ENCODE measurements around the gene TRIM7.
A peak's percentile ranks its signal among the peaks of the same experiment; 100 is the strongest.
"Not testable (repeated sequence)": the region's sequence is repeated elsewhere in the genome, so short reads cannot be mapped to it uniquely, and the experiment has no call there.

TRIM7 gene

GRCh38 chr5:181160152-181160754 lies 44.7 kb downstream of the TRIM7 start:
- Mint-ChIP-seq H3K4me1 (ENCODE audit: low read depth) (peaks cover 22% of the 10 kb centered on the region), H3K36me3 (ENCODE audit: low read depth) (no peaks in the 10 kb centered on the region), H3K4me3 (peak overlapping the region; percentile 70), H3K9me3 (no peaks in the 10 kb centered on the region), H3K27ac (peak overlapping the region; percentile 95), H3K27me3 (ENCODE audit: low read depth) (peaks cover 3% of the 10 kb centered on the region)
- peak; percentile 80 for DNase-seq (ENCODE audit: low spot score)

- H3K9me3 Mint-ChIP-seq, result peaks cover 4% of the 10 kb centered on the region
- peak overlapping the region; percentile 68 for H3K4me3 Mint-ChIP-seq
- no peaks in the 10 kb centered on the region for H3K36me3 Mint-ChIP-seq (ENCODE audit: low read depth)
- peak overlapping the region; percentile 96 for H3K27ac Mint-ChIP-seq
- H3K27me3 Mint-ChIP-seq (ENCODE audit: low read depth), result peaks cover under 1% of the 10 kb centered on the region
- H3K4me1 Mint-ChIP-seq (ENCODE audit: low read depth), result peaks cover 20% of the 10 kb centered on the region
- peak; percentile 82 for DNase-seq (ENCODE audit: low spot score)
Measured at GRCh38 chr5:181159286-181160151, 45.5 kb downstream of the TRIM7 start.

- no peak overlapping the region for H3K4me3 Mint-ChIP-seq
- H3K27me3 Mint-ChIP-seq (ENCODE audit: low read depth), result no peaks in the 10 kb centered on the region
- no peak for DNase-seq (ENCODE audit: low spot score)
- no peak overlapping the region for H3K27ac Mint-ChIP-seq
- H3K4me1 Mint-ChIP-seq (ENCODE audit: low read depth), result peaks cover 22% of the 10 kb centered on the region
- no peaks in the 10 kb centered on the region for H3K36me3 Mint-ChIP-seq (ENCODE audit: low read depth)
- H3K9me3 Mint-ChIP-seq, result peaks cover 4% of the 10 kb centered on the region
Measured at GRCh38 chr5:181158869-181159268, 46.1 kb downstream of the TRIM7 start.

GRCh38 chr5:181156758-181157157 lies 48.2 kb downstream of the TRIM7 start:
- Mint-ChIP-seq H3K27ac (no peak overlapping the region), H3K36me3 (ENCODE audit: low read depth) (no peaks in the 10 kb centered on the region), H3K4me3 (no peak overlapping the region), H3K9me3 (peaks cover 4% of the 10 kb centered on the region), H3K27me3 (ENCODE audit: low read depth) (no peaks in the 10 kb centered on the region), H3K4me1 (ENCODE audit: low read depth) (peaks cover 13% of the 10 kb centered on the region)
- DNase-seq (ENCODE audit: low spot score), result no peak

- no peak overlapping the region for H3K27ac Mint-ChIP-seq
- no peaks in the 10 kb centered on the region for H3K36me3 Mint-ChIP-seq (ENCODE audit: low read depth)
- peaks cover 2% of the 10 kb centered on the region for H3K27me3 Mint-ChIP-seq (ENCODE audit: low read depth)
- peaks cover 9% of the 10 kb centered on the region for H3K4me1 Mint-ChIP-seq (ENCODE audit: low read depth)
- H3K4me3 Mint-ChIP-seq, result no peak overlapping the region
- H3K9me3 Mint-ChIP-seq, result peaks cover 4% of the 10 kb centered on the region
- no peak for DNase-seq (ENCODE audit: low spot score)
Measured at GRCh38 chr5:181153814-181154213, 51.2 kb downstream of the TRIM7 start.

- peaks cover 9% of the 10 kb centered on the region for H3K4me1 Mint-ChIP-seq (ENCODE audit: low read depth)
- H3K4me3 Mint-ChIP-seq, result no peak overlapping the region
- no peak overlapping the region for H3K27ac Mint-ChIP-seq
- peaks cover 4% of the 10 kb centered on the region for H3K9me3 Mint-ChIP-seq
- H3K27me3 Mint-ChIP-seq (ENCODE audit: low read depth), result peaks cover 5% of the 10 kb centered on the region
- no peak for DNase-seq (ENCODE audit: low spot score)
- no peaks in the 10 kb centered on the region for H3K36me3 Mint-ChIP-seq (ENCODE audit: low read depth)
Measured at GRCh38 chr5:181152406-181152805, 52.6 kb downstream of the TRIM7 start.

GRCh38 chr5:181151146-181151545 lies 53.9 kb downstream of the TRIM7 start:
- Mint-ChIP-seq H3K9me3 (peaks cover 4% of the 10 kb centered on the region), H3K27ac (no peak overlapping the region), H3K27me3 (ENCODE audit: low read depth) (peaks cover 7% of the 10 kb centered on the region), H3K4me3 (no peak overlapping the region), H3K4me1 (ENCODE audit: low read depth) (peaks cover 9% of the 10 kb centered on the region), H3K36me3 (ENCODE audit: low read depth) (no peaks in the 10 kb centered on the region)
- no peak for DNase-seq (ENCODE audit: low spot score)

- Mint-ChIP-seq H3K4me1 (ENCODE audit: low read depth) (peaks cover 6% of the 10 kb centered on the region), H3K4me3 (no peak overlapping the region), H3K27me3 (ENCODE audit: low read depth) (peaks cover 11% of the 10 kb centered on the region), H3K36me3 (ENCODE audit: low read depth) (no peaks in the 10 kb centered on the region), H3K27ac (no peak overlapping the region), H3K9me3 (peaks cover 5% of the 10 kb centered on the region)
- DNase-seq (ENCODE audit: low spot score), result no peak
Measured at GRCh38 chr5:181149806-181150733, 54.9 kb downstream of the TRIM7 start.

GRCh38 chr5:181149355-181149754 lies 55.6 kb downstream of the TRIM7 start:
- peaks cover 5% of the 10 kb centered on the region for H3K9me3 Mint-ChIP-seq
- peaks cover 14% of the 10 kb centered on the region for H3K27me3 Mint-ChIP-seq (ENCODE audit: low read depth)
- no peak overlapping the region for H3K27ac Mint-ChIP-seq

GRCh38 chr5:181146927-181147636 lies 57.9 kb downstream of the TRIM7 start, which contains the start of gene OR2V2:
Gene OR2V2, plus strand, starts transcription at chr5:181147586. Its CDS starts 7,357 bp downstream, at chr5:181154943.
- H3K4me1 Mint-ChIP-seq (ENCODE audit: low read depth); H3K9me3 Mint-ChIP-seq; H3K4me3 Mint-ChIP-seq; H3K27ac Mint-ChIP-seq; DNase-seq (ENCODE audit: low spot score); H3K36me3 Mint-ChIP-seq (ENCODE audit: low read depth): not testable (repeated sequence)
- peaks cover 24% of the 10 kb centered on the region for H3K27me3 Mint-ChIP-seq (ENCODE audit: low read depth)

More at GRCh38 chr5:181149355-181149754, 55.6 kb downstream of the TRIM7 start:
- Mint-ChIP-seq H3K4me3 (no peak overlapping the region), H3K4me1 (ENCODE audit: low read depth) (peaks cover 6% of the 10 kb centered on the region), H3K36me3 (ENCODE audit: low read depth) (no peaks in the 10 kb centered on the region)
- no peak for DNase-seq (ENCODE audit: low spot score)

GRCh38 chr5:181145133-181145532 lies 59.9 kb downstream of the TRIM7 start:
- Mint-ChIP-seq H3K27ac (no peak overlapping the region), H3K4me3 (no peak overlapping the region), H3K9me3 (peaks cover 7% of the 10 kb centered on the region), H3K27me3 (ENCODE audit: low read depth) (peaks cover 25% of the 10 kb centered on the region), H3K4me1 (ENCODE audit: low read depth) (peaks cover 2% of the 10 kb centered on the region), H3K36me3 (ENCODE audit: low read depth) (no peaks in the 10 kb centered on the region)
- no peak for DNase-seq (ENCODE audit: low spot score)
